ENCODE results near the gene ABHD15.
"Not testable (repeated sequence)": the region's sequence is repeated elsewhere in the genome, so short reads cannot be mapped to it uniquely, and the experiment has no call there.

The ABHD15 gene

DNA sequence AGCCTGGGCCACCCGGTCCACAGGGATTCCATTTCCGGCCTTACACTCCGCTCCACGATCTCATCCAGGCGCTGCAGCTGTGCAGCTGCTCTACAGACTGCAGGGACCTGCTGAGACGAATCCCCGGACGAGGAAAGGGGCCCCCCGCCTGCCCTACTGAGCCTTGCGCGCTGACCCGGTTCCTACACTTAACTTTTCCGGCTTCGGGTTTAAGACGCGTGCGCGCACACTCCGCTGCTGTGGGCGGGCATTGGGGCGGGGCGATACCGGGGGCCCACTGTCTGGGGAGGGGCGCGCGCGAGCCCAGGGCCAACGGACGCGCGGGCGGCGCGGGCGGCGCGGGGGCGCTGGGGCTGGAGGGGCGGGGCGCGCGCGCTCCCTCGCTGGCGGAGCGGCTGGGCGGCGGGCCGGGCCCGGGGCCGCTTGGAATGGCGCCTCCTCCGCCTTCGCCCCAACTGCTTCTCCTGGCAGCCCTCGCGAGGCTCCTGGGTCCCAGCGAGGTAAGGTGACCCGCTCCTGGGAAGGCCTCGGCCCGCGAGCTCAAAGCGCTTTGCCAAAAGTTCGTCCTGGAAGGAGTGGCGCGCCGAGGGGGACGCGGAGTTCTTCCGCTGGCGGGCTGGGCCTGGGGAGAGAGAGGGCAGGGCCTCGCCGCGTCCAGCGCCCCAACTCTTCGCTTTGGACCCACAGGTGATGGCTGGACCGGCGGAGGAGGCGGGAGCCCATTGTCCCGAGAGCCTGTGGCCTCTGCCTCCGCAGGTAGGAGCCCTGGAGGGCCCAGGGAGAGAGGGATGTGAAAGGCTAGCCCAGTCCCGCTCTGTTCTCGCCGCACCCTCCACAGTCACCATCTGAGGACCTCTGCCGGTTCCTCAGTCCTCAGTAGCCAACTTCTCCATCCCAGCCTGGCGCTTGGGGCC is 1.8 kb upstream of the ABHD15 start, which contains the start of gene TP53I13:
Gene TP53I13, plus strand, starts transcription at position 371 of the 914 bp plus-strand sequence. Its CDS starts 58 bp downstream, at position 429.
- peak; percentile 53 for DNase-seq

DNA sequence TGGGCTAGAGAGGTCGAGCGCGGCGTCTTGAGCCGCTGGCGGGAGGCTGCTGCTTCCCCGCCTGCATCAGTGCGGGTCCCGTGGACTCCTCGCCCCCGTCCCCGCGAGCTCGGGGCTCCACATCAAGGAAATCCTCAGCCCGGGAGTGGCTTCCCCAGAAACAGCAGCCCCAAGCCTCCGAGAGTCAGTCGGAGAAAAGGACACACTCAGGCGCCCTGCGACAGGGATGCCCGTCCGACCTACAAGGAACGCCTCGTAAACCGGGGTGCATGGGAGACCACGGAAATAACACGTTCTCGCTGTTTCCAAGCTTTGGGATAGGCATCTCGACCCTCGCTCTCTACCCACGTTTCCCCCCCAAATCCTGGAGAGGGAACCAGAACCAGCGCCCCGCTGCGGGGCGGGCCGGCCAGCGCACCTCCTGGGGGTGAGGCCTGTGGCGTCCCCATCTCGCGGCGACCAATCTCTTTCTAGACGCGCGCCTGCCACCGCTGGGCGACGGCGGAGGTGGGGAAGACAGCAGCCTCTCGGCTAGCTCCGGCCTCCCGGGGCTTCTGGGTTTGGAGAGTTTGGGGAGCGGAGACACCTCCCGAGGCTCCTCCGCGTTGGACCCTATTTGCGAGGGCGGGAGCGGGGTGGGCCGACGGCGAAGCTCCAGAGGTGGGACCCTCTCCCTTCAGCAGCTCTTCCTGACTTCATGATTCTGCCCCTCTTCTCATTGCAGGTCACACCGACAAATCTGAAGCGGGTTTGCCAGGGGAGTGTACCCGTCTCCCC is 905 bp upstream of the ABHD15 start:
- DNase-seq = peak; percentile 41

DNA sequence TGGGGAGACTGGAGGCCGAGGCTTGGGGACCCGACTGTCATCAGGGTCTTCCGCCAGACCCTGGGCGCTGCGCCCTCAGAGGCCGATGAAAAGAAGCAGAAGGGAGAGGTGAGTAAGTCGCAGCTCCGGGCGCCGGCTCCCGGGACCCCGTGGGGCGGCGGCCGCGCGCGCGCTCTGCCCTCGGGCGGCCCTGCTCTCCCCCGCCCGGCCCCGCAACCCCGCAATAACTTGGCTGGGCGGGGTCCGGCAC is 392 bp upstream of the ABHD15 start:
- DNase-seq = no peak

DNA sequence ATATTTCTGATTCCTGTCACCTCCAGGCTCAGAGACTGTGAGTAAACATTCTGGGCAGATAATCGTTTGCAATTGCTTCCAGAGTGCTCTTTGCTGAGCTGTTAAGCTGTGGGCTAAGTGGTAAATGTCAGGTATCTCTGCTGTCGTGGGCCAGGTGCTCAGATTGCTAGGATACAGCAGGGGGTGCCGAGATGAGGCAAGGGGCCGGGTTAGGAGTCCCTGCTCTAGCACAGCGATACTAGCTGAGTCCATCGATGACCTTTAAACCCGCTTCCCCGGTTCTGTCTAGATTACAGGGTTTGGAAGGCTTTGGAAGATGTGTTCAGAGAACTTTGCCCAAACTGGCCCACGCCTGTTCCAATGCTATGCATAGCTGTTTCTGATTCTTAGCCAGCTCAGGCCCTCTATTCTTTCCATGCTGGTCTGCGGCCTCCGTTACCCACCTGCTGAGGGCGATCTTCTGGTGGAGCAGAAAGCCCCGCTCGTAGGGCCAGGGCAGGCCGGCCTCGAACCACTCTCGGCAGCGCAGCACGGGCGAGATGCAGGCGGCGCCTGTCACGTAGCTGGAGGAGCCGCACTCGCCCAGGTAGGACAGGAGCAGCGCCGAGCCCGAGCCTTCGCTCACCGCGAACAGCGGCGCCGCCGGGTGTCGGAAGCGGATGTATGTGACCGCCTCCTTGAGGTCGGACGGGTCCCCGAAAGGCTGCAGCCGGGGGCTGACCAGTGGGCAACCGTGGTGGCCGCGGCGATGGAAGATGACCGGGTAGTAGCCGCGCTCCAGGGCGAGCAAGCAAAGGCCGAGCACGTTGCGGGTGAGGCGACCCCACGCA is 979 bp downstream of the ABHD15 start:
- peak; percentile 28 for DNase-seq

DNA sequence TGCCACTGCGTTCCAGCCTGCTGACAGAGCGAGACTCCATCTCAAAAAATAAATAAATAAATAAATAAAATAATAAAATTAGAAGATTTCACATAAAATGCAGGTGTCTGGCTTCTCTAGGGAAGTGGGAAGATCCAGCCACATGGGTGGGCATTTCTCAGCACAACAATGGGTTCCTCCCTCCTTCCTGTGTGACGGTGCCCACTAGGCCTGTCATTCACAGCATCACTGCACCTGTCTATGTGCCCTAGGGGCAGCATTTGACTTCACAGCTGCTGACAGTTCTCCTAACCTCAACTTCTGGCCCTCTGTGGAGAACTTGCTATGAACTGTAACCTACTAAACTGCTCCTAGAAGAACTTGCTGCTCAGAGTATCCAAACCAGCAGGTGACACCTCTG is 3.0 kb downstream of the ABHD15 start:
- no peak for DNase-seq

DNA sequence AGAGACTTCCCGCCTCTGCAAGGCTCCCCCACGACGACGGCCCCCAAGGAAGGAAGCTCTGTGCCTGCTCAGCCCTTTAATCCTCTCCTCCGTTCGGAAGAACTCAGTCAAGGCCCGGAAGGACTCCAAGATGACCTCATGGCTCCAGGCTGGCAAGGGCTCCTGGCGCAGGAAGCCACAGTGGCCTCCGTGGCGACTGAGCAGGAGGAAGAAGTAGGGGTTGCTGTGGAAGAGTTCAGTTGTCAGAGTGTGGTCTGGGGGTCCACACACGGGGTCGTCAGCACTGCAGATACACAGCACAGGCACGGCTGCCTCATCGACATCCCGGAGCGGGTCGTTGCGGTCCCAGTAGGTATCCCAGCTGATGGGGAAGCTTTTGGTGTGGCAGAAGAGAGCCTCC is 4.2 kb downstream of the ABHD15 start:
- DNase-seq = no peak

DNA sequence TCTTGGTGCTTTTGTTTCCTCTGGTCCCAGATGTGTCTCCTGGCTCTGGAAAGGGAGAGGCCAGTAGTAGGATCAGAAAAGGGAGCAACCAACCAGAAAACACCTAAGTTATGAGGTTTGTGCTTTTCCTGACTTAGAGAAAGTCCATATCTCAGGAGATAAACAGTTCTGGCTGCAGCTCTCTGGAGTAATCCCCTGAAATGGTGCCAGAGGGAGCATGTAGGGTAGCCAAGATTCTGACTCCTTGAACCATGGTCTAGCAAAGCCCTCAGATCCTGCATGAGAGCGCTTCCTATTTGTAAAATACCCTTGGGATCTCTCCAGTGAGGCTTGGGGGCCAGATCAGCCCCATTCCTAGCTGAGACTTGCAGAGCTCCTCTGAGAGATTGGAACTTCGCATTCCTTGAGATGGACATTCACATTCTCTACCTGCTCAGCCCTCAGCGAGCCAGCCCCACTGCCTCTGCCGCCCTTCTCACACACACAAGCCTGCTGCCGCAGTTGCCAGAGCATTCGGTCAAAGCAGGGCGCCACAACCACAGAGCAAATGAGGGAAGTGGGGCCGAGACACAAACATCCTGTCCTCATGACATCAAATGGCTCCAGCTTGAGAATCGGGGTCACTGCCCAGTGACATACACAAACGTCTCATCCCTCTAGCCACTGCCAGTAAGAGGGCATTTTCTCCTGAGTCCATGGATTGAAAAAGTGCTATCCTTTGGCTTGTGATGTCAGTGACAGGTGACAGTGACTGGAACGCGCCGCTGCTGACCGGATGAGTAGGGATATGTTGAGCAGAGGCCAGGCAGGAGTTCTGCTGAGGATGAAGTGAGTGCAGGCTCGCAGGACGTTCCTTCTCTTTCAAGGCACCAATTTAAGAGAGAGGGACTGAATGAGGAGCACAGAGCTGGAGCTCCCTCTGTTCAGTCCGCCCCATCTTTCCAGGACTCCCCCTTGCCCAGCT is 5.0 kb downstream of the ABHD15 start:
- no peak for DNase-seq

DNA sequence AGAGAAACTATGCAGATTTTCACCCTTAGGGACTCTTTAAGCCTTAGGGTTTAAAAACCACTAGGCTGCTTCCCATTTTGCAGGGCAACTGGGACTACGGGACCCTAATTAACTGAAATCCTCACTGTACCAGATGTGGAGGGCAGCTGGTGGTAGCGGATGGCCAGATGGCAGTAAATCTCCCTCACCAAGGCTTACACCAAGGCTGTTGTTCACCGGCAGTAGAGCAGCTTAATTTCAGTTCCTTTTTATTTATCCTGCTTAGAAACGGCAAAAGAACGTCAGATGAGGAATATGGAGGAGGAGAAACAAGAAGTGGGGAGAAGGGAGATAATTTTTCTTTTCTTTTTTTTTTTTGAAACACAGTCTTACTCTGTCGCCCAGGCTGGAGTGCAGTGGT is 6.5 kb downstream of the ABHD15 start:
- DNase-seq = no peak

DNA sequence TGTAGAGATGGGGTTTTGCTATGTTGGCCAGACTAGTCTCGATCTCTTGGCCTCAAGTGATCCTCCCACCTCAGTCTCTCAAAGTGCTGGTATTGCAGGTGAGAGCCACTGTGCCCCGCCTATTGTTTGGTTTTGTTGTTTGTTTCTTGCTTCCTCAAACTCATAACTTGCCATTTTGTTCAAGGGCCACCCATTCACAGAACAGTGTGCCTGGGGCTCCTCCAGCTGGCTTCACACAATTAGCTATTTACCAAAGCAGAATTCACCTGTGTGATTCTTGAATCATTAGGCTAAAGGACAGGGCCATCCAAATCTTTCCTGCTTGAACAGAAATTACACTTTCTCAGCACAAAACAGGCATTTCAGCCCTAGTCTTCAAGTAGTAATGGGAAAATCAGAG is 7.2 kb downstream of the ABHD15 start:
- no peak for DNase-seq

DNA sequence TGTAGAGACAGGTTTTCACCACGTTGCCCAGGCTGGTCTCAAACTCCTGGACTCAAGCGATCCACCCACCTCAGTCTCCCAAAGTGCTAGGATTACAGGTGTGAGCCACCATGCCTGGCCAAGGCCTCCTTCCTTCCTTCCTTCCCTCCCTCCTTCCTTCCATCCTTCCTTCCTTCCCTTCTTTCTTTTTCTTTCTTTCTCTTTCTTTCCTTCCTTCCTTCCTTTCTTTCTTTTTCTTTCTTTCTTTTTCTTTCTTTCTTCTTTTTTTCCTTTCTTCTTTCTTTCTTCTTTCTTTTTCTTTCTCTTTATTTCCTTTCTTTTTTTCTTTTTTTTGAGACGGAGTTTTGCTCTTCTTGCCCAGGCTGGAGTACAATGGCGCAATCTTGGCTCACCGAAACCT is 8.7 kb downstream of the ABHD15 start:
- not testable (repeated sequence) for DNase-seq

DNA sequence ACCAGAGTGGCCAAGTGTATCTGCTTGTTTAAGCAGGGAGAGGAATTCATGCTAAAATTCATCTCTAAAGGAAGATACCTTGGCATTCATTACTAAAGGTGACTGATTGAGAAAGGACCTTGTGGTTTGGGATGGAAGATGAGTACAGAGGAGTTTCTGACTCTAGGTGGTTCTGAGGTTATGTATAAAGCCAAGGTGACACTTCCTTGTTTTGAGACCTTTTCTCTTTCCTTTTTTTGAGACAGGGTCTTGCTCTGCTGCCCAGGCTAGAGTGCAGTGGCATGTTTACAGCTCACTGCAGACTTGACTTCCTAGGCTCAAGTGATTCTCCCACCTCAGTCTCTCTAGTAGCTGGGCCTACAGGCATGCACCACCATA is 9.1 kb downstream of the ABHD15 start:
- no peak for DNase-seq

DNA sequence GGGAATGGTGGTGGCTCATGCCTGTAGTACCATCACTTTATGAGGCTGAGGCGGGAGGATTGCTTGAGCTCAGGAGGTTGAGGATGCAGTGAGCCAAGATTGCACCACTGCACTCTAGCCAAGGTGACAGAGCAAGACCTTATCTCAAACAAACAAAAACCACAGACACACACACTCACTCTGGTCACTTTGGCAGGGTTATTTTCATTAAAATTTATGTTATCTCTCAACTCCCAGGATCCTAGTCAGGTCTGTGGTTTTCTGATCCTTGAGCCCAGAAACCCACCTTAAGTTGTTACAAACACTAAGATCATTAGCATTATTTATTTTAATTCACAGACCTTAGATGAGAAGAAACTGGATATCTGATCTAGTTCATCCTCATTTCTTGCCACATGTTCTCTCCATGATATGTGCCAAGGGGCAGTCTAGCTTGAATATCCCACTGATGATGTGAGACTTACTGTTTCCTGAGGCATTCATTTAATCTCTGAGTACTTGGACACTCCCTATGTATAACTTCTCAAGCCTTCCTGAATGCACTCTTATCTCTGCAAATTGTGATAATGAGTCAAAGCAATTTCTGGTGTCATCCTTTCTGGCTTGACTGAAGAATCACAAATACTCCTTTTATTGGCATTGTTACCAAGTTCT is 9.6 kb downstream of the ABHD15 start:
- no peak for DNase-seq

DNA sequence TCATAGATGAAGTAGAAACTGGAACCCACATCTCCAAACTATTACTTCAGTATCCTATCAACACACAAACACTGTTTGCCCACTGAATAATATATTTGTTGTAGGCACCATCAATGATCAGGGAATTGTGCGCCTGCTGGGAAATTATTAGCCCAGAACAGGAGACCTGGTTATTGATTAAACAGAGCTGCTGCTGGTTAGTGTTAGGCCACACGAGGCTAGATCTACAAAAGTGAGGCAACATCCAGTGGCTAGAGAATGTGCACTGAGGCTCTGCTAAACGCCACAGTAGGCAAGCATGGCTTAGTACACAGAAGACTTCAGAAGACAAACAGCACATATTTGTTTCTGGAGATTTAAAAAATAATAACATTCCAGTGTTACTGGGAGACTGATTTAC is 11.0 kb downstream of the ABHD15 start:
- DNase-seq = no peak

DNA sequence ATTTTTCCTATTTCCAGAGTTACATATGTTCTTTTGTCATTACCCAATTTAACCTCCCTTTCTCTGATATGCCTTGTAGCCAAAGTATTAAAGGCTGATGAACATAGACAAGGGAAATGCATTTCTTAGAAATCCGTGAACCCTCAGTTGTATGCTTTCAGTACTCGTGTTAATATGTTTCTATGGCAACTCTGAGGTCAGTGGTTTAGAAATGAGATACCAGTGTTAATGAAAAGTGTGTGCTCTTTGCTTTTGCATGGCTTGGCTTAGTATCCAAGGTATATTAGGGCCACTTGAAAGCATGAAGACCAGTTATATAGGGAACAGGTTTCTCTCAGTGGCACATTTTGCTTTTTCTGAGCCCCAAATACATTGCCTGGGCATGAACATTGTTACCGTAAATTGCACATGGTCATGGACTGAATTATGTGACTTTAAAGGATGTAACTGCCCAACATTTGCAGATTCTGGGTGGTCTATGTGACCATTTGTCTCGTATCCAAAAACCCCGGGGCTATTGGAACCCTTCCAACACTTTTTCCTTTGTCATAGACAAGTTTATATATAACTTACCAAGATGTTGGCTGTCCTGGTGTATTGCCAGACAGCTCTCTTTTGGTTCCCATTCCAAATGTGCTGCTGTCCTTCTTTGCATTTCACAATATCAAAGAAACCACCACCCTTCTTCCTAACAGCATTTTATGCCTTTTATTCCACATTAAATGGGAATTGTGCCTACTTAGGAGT is 17.5 kb downstream of the ABHD15 start:
- DNase-seq = peak; percentile 50

DNA sequence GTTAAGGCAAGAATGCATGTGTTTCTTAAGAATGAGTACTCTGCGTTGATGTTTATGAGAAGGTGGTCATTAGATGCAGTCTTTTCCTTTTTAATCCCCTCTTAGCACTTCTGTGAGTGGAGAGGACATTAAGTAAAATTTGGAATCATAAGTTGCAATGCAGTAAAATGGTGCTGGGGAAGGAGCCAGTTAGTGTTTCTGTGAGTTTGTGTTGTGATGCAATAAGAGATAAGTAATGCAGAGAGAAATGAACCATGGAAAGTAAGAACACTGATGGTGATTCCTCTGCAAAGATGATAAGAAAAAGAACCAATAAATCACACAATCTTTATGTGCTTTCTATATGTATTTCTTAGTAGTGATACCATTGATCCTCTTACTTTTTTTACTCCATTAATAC is 20.0 kb downstream of the ABHD15 start:
- DNase-seq = no peak

DNA sequence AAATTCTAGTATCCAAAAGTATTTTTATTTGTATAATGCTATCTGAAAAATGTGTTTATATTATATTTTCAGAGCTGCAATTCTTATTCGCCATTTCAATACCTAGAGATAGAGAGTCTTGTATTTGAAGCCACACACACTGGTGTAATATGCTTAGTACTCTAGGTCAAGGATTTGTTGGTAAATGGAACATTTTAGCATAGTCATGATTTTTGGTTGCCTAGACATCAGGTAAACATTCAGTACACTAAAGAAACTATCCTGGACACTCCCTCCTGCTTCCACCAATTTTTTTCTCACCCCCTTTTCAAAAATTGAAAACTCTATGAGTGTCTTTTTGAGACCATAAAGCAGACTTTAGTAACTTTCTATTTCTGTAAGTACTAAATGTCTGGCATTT is 20.8 kb downstream of the ABHD15 start:
- no peak for DNase-seq

DNA sequence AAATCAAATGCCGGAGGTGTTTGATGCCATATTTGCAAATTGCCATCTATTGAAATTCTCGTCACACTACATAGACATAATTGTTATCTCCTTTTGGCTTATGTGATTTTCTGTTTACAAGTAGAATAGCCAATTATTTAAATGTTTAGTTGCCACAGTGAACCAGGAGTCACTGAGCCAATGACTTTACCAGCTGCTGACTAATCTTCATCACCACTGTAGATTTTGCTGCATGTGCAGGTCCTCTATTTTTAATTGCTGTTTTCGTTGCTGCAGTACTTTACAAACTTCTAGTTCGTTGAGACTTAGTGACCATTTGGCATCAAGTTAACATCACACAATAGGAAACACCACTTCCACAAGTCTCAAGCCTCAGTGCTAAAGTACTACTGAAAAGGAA is 22.8 kb downstream of the ABHD15 start:
- no peak for DNase-seq

DNA sequence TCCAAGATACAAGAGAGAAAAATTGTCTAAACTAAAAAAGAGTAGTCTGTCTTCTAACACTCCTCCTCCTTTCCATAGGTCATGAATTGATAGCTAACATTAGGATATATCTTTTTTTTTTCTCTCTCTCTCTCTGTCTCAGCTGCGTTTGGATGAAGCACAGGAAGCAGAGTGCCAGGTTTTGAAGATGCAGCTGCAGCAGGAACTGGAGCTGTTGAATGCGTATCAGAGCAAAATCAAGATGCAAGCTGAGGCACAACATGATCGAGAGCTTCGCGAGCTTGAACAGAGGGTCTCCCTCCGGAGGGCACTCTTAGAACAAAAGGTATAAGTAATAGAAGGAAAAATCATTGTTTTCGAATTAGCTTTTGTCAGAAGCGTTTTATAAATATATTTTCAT is 32.9 kb downstream of the ABHD15 start:
- no peak for DNase-seq

DNA sequence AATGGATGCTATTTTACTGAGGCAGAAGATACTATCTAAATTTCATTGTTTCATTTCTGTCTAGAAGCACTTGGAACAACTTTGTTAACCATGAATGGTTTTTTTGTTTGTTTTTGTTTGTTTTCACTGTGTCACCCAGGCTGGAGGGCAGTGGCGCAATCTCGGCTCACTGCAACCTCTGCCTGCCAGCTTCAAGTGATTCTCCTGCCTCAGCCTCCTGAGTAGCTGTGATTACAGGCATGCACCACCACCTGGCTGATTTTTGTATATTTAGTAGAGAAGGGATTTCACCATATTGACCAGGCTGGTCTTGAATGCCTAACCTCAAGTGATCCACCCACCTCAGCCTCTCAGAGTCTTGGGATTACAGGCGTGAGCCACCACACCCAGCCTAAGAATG is 40.5 kb downstream of the ABHD15 start:
- DNase-seq = no peak

DNA sequence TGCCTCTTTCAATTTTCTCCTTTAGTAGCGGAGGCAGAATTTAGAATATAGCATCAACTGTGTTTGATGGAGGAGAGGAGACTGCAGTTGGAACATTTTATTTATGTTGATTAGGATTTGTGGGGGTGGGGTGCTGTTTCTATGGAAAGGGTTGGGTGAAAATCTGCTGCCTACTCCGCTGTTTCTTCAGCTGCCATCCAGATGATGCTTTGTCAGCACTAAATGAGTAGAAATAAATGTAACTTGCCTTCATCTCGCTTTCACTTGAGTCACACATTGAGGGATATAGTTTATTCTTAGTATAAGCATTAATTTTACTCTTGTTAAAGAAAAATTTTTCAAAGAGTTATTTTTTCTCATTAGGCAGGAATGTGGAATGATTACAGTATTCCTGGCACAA is 42.1 kb downstream of the ABHD15 start:
- no peak for DNase-seq

DNA sequence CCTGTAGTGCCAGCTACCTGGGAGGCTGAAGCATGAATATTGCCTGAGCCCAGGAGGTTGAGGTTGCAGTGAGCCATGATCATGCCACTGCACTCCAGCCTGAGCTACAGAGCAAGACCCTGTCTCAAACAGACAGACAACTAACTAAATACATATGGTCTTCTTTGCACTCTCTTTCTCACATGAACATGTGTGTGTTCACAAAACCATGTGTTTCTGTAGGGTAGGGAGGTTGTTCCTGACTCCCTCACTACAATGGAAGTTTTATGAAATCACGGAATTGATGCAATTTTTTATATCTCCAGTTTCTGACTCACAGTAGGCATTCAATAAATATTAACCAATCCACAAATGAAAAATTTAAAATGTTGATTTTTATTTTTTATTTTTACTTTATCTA is 48.5 kb downstream of the ABHD15 start:
- DNase-seq = no peak
